Left renal cortex interstitium (tissue), 4 donors: ENCODE measurements around the gene TBX4. TPM values are rescaled to one million over a fixed set of nuclear protein-coding genes. Genes with fewer than 3 reads are reported as not detected.

Experiments
- DNase-seq, 4 donors: peaks; one replicate each; pipeline ENCODE4 v3.0.0-alpha.2; 2013; ENCODE audit warnings: low read depth in 4 of 4, low spot score in 2 of 4, missing footprints in 1 of 4
- polyA plus RNA-seq, 4 donors: library from polyadenylated mRNA; unstranded; fragments of 120-200 nt; gene quantifications; one replicate each; pipeline ENCODE4 v1.2.1, GENCODE V29; 2013; ENCODE audit not compliant: insufficient read length in 4 of 4

Gene TBX4
- polyA plus RNA-seq, 4 donors, result 0.23 to 0.26 (median 0.25) TPM

- no peak for DNase-seq
Measured at GRCh38 chr17:61453566-61454380, 1.6 kb downstream of the TBX4 start.

- DNase-seq, result no peak
Measured at GRCh38 chr17:61454381-61455323, 2.4 kb downstream of the TBX4 start.

DNA sequence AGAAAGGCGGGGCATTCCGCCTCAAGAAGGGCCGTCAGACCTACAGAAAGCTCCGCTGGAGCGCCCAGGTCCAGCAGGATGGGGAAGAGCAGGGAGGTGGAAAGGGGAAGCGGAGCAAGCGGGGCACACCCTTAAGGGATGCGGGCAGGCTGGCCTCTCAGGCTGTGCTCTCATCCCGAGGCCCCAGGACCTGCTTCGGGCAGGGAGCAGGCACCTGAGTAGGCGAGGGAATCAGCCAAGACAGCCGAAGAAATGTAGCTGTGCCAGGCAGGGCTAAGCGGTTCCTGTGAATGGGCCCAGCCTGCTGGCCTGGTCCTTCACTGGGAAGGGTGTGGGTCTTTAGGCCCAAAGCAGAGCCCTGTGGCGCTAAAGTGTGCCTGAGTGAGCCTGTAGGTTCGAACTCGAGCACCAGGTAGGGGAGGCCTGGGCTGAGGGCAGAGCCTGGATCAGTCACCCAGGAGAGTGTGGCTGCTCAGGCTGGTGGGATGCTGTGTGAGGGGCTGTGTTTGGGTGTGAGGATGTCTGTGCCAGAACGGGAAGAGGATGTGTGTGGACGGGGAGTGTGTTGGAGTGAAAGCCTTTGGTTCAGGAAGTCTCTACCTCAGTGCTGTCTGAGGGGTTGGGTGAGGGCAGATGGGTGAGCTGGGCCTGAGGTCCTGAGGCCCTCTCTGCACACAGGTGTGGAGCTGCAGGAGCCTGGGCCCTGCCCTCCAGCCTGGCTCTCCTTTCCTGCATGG lies 3.3 kb downstream of the TBX4 start:
- no peak for DNase-seq

DNA sequence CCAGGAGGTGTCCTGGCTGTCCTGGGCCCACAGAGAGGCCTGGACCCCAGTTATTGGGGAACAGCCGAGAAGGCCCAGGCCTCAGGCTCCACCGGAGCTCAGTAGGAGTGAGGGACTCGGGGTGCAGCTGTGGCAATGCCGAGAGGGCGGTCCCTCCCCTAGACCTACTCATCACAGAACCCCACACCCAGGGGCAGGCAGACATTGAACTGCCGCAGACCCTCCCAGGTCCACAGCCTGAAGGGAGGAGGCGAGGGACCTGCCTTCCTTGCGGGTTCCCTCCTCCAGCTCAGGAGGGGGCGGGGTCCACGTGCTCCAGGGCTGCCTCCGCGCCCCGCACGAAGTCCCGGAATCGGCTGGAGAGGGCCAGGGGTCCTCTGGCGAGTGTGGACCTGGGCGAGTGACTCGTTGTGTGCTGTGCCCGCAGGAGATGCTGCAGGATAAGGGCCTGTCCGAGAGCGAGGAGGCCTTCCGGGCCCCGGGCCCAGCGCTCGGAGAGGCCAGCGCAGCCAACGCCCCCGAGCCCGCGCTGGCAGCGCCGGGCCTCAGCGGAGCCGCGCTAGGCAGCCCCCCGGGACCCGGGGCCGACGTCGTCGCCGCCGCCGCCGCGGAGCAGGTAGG lies 3.9 kb downstream of the TBX4 start:
- no peak for DNase-seq

- no peak for DNase-seq
Measured at GRCh38 chr17:61456688-61457225, 4.5 kb downstream of the TBX4 start.

DNA sequence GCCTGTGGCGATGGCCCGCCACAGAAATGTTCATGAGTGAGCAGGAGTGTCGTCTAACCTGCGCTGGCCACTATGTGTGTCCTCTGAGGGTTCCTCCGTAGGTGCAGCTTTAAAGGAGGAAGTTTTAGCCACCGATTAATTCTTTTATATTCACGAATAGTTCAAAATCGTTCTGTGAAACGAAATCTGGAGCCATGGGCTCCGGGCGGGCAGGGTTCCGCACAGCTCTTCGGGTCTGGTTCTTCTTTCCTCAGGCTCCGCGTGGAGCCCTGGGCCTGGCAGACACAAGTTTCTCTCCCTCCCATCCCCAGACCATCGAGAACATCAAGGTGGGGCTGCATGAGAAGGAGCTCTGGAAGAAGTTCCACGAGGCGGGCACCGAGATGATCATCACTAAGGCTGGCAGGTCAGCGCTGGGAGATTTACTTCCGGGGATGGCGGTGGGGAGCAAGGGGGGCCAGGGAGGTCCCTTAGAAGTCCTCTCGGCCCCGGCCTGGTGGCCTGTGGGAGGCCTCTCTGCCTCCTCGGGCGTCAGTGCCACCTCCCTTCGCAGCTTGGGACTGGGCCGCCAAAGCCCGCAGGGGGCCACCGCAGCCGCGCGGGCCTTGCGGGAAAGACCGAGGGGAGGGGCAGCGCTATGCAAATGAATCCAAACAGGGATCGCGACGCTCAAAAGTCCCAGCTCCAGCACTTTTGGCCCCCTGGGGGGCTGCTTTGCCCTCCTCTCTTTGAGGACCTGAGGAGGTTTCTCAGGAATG lies 5.2 kb downstream of the TBX4 start:
- DNase-seq, result no peak

DNA sequence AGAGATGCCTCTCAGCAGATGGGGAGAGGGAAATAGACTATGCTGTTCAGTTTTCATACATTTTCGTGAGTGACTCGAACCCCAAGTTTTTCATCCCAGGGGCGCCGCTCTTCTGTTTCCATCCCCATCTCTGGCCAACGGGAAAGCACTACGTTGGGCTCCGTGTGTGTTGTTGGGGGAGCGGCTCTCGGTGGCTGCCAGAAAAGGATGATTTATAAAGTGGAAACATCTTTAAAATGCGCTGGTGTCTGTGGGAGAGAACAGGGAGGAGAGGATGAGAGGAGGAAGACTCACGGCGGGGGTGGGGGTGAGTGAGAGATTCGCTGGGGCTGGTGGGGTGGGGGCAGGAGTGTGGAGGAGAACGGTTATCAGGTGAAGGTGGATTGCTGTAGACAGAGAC lies 5.8 kb downstream of the TBX4 start:
- no peak for DNase-seq

DNA sequence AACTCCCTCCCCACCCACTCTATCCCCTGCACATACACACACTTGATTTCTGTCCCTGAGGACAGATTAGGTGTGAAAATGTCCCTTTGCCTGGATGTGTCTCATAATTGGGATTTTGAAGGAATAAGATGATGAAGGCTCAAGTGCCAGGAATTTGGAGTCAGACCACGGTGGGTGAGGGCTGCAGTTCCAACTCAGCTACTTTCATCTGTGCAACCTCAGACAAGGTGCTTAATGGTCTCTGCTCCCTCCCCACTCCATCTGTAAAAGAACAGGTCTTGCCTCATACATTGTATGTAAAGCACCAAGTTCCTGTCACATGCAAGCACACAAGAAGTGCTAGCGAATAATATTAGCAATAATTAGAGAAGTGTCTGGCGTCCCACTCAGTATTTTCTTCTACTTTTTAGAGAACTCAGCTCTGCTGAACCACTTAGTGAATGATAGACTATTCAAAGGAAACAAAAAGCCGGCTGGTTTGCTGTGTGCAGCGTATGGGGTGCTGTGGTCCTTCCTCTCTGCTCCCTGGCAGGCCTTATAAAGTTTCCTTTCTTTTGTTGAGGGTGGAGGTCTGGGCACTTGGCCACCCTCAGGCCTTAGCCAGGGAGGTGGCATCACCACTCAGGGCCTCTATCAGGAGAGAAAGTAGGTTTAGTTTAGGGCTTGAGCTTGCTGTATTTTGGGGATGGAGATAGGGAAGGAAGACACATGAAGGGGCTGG lies 6.4 kb downstream of the TBX4 start:
- no peak for DNase-seq

GRCh38 chr17:61459142-61459809 lies 7.1 kb downstream of the TBX4 start:
- DNase-seq, result no peak

- DNase-seq, result no peak
Measured at GRCh38 chr17:61459939-61460718, 7.9 kb downstream of the TBX4 start.

GRCh38 chr17:61460796-61461585 lies 8.8 kb downstream of the TBX4 start:
- DNase-seq, result no peak

DNA sequence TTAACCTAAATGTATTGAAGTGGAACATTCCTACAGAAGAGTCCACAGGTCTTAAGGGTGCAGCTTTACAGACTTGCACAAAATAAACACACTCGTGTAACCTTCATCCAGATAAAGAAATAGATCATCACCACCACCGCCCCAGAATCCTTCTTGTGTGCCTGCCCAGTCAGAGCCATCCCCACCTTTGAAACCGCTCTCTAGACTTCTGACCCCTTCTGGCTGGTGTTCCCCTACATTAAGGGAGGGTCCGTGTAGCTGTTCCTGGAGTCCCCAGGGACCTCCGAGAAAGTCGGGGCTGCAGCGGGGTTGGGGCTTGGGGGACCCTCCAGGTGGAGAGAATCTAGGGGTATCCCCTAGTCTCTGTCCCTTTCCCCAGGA lies 9.4 kb downstream of the TBX4 start:
- no peak for DNase-seq

GRCh38 chr17:61461967-61462718 lies 9.9 kb downstream of the TBX4 start:
- DNase-seq, result no peak

GRCh38 chr17:61462719-61463315 lies 10.6 kb downstream of the TBX4 start:
- no peak for DNase-seq

DNA sequence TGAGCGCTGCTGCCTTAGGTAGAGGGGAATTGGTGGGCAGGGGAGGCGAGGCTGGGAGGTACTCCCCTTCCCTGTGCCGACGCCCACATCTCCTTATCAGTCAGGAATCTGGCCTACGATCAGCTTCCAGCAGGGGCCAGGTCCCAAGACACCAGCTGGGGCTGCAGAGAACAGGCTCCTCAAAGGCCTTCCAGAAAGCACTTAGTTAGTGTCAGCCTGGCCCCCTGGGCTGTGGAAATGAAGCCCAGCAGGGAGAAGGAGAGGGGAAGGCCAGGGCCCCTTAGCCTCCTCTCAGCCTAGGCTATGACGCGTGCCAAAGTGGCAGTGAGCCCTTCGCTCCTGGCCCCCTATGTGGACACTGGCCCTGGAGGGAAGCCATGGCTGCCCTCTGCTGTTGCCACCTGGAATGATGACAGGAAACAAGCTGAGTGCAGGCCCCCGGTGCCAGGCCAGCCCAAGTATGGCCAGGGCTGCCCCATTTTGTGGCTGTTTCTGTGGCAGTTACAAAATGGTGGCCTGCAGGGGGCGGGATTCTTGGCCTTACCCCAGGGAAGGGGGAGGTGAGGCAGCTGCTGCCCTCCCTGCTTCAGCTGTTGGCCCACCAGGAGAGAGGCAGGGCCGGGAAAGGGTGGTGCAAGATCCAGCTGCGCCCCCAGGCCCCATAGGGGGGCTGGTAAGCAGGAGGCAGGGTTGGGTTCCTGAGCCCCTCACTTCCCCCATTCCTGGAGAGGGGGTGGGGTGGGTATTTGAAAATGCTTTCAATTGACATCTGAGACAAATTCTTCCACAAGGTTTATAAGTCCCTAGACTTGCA lies 11.3 kb downstream of the TBX4 start:
- no peak for DNase-seq
